Measurements from ENCODE around the gene ARHGAP32. TPM values are rescaled to one million over a fixed set of nuclear protein-coding genes. Genes with fewer than 3 reads are reported as not detected.

ARHGAP32 gene
- total and polyA plus RNA-seq, 2 donors (not counting 1 experiment from before 2014, with no cell fraction given), result 4.0 to 9.6 TPM

- no peaks in the 10 kb centered on the region for H3K79me2 ChIP-seq (ENCODE audit: control insufficient read depth, insufficient read depth, low read length)
- H3K27ac ChIP-seq (ENCODE audit: insufficient read depth, low read length), result no peak overlapping the region
- TF ChIP-seq CTCF (conservative IDR thresholded peaks at IDR 0.05 in 1 of 2, IDR thresholded peaks at IDR 0.05 in 1 of 2; ENCODE audit: low read depth in 1 of 2, low read length in 2 of 2) (no peak), EZH2 (IDR thresholded peaks at IDR 0.05; ENCODE audit: low read length, missing control alignments) (no peak)
- H3K27me3 ChIP-seq (ENCODE audit: control insufficient read depth, insufficient read depth, low read length), result no peaks in the 10 kb centered on the region
- H3K9ac ChIP-seq (ENCODE audit: insufficient read depth, low read length), result no peak overlapping the region
- H3K36me3 ChIP-seq (ENCODE audit: control insufficient read depth, insufficient read depth, low read length), result no peaks in the 10 kb centered on the region
- H4K20me1 ChIP-seq (ENCODE audit: control insufficient read depth, extremely low read depth, insufficient read depth, low read length), result no peaks in the 10 kb centered on the region
- H3K4me3 ChIP-seq (replicated peaks in 1 of 4; ENCODE audit: control extremely low read depth in 1 of 4, insufficient read depth in 1 of 4, low read depth in 3 of 4, low read length in 4 of 4), result no peak overlapping the region
- H3K4me2 ChIP-seq (ENCODE audit: extremely low read depth, insufficient read depth, low read length), result no peak overlapping the region
- H2AFZ ChIP-seq (ENCODE audit: low read length), result no peak overlapping the region
- H3K4me1 ChIP-seq (ENCODE audit: control insufficient read depth, extremely low read depth, insufficient read depth, low read length), result no peaks in the 10 kb centered on the region
- no peak for DNase-seq (ENCODE audit: low read depth in 2 of 2)
- no peaks in the 10 kb centered on the region for H3K9me3 ChIP-seq (ENCODE audit: control insufficient read depth, insufficient read depth, low read depth, low read length)
Measured at GRCh38 chr11:129055196-129055595, 136.9 kb downstream of the ARHGAP32 start.

- H3K9me3 ChIP-seq (ENCODE audit: control insufficient read depth, insufficient read depth, low read depth, low read length), result no peaks in the 10 kb centered on the region
- no peaks in the 10 kb centered on the region for H3K27me3 ChIP-seq (ENCODE audit: control insufficient read depth, insufficient read depth, low read length)
- TF ChIP-seq EZH2 (IDR thresholded peaks at IDR 0.05; ENCODE audit: low read length, missing control alignments), result no peak
- no peak for TF ChIP-seq CTCF (conservative IDR thresholded peaks at IDR 0.05 in 1 of 2, IDR thresholded peaks at IDR 0.05 in 1 of 2; ENCODE audit: low read depth in 1 of 2, low read length in 2 of 2)
- H3K4me3 ChIP-seq (replicated peaks in 1 of 4; ENCODE audit: control extremely low read depth in 1 of 4, insufficient read depth in 1 of 4, low read depth in 3 of 4, low read length in 4 of 4), result no peak overlapping the region
- H3K79me2 ChIP-seq (ENCODE audit: control insufficient read depth, insufficient read depth, low read length), result no peaks in the 10 kb centered on the region
- no peak overlapping the region for H3K9ac ChIP-seq (ENCODE audit: insufficient read depth, low read length)
- H3K4me2 ChIP-seq (ENCODE audit: extremely low read depth, insufficient read depth, low read length), result no peak overlapping the region
- DNase-seq (ENCODE audit: low read depth in 2 of 2), result no peak
- H4K20me1 ChIP-seq (ENCODE audit: control insufficient read depth, extremely low read depth, insufficient read depth, low read length), result no peaks in the 10 kb centered on the region
- H3K27ac ChIP-seq (ENCODE audit: insufficient read depth, low read length), result no peak overlapping the region
- H3K4me1 ChIP-seq (ENCODE audit: control insufficient read depth, extremely low read depth, insufficient read depth, low read length), result no peaks in the 10 kb centered on the region
- no peak overlapping the region for H2AFZ ChIP-seq (ENCODE audit: low read length)
- H3K36me3 ChIP-seq (ENCODE audit: control insufficient read depth, insufficient read depth, low read length), result no peaks in the 10 kb centered on the region
Measured at GRCh38 chr11:129048911-129049310, 143.2 kb downstream of the ARHGAP32 start.

- no peaks in the 10 kb centered on the region for H3K9me3 ChIP-seq (ENCODE audit: control insufficient read depth, insufficient read depth, low read depth, low read length)
- H3K4me1 ChIP-seq (ENCODE audit: control insufficient read depth, extremely low read depth, insufficient read depth, low read length), result peaks cover 2% of the 10 kb centered on the region
- H3K9ac ChIP-seq (ENCODE audit: insufficient read depth, low read length), result no peak overlapping the region
- no peak overlapping the region for H3K4me2 ChIP-seq (ENCODE audit: extremely low read depth, insufficient read depth, low read length)
- no peak overlapping the region for H3K27ac ChIP-seq (ENCODE audit: insufficient read depth, low read length)
- no peak overlapping the region for H3K4me3 ChIP-seq (replicated peaks in 1 of 4; ENCODE audit: control extremely low read depth in 1 of 4, insufficient read depth in 1 of 4, low read depth in 3 of 4, low read length in 4 of 4)
- H4K20me1 ChIP-seq (ENCODE audit: control insufficient read depth, extremely low read depth, insufficient read depth, low read length), result no peaks in the 10 kb centered on the region
- DNase-seq (ENCODE audit: low read depth in 2 of 2), result no peak
- H3K79me2 ChIP-seq (ENCODE audit: control insufficient read depth, insufficient read depth, low read length), result no peaks in the 10 kb centered on the region
- no peaks in the 10 kb centered on the region for H3K36me3 ChIP-seq (ENCODE audit: control insufficient read depth, insufficient read depth, low read length)
- H2AFZ ChIP-seq (ENCODE audit: low read length), result no peak overlapping the region
- TF ChIP-seq EZH2 (IDR thresholded peaks at IDR 0.05; ENCODE audit: low read length, missing control alignments) (no peak), CTCF (conservative IDR thresholded peaks at IDR 0.05 in 1 of 2, IDR thresholded peaks at IDR 0.05 in 1 of 2; ENCODE audit: low read depth in 1 of 2, low read length in 2 of 2) (no peak)
- H3K27me3 ChIP-seq (ENCODE audit: control insufficient read depth, insufficient read depth, low read length), result no peaks in the 10 kb centered on the region
Measured at GRCh38 chr11:129045150-129045549, 147.0 kb downstream of the ARHGAP32 start.

All from fibroblast of lung (primary cell).